Mesenchymal stem cell (in vitro differentiated cells and primary cell): Measurements from ENCODE around the gene DEK.

Experiments used
- DNase-seq: peaks from one replicate; pipeline ENCODE4 v3.0.0-alpha.2; 2013
- H2AFZ ChIP-seq: one replicate; pipeline ENCODE4 v1.6.1; 2013; ENCODE audit warnings: low read depth, mild to moderate bottlenecking, control low read depth, inconsistent platforms, low read length, moderate library complexity
- H2AK5ac ChIP-seq: 2 replicates; pipeline ENCODE4 v1.6.1; 2013; ENCODE audit warnings: low read length, moderate library complexity, mild to moderate bottlenecking, inconsistent platforms; ENCODE audit not compliant: severe bottlenecking
- H2BK120ac ChIP-seq: one replicate; pipeline ENCODE4 v1.6.1; 2013; ENCODE audit warnings: low read depth, mild to moderate bottlenecking, inconsistent platforms, low read length, moderate library complexity
- H2BK12ac ChIP-seq, 2 experiments: one replicate each; pipeline ENCODE4 v1.6.1; 2013; ENCODE audit warnings: inconsistent platforms in 2 of 2, low read length in 2 of 2, mild to moderate bottlenecking in 2 of 2, moderate library complexity in 2 of 2, control low read depth in 1 of 2
- H2BK15ac ChIP-seq: one replicate; pipeline ENCODE4 v1.6.1; 2013; ENCODE audit warnings: mild to moderate bottlenecking, low read depth, inconsistent platforms; ENCODE audit not compliant: poor library complexity, severe bottlenecking
- H2BK5ac ChIP-seq: 2 replicates; pipeline ENCODE4 v1.6.1; 2013; ENCODE audit warnings: low read depth, mild to moderate bottlenecking, low read length, control low read depth, inconsistent platforms; ENCODE audit not compliant: poor library complexity, severe bottlenecking
- H3K14ac ChIP-seq, 2 experiments: one replicate each; pipeline ENCODE4 v1.6.1; 2013; ENCODE audit warnings: inconsistent platforms in 2 of 2, low read length in 2 of 2, control low read depth in 1 of 2, mild to moderate bottlenecking in 1 of 2, moderate library complexity in 1 of 2
- H3K18ac ChIP-seq, 2 experiments: one replicate each; pipeline ENCODE4 v1.6.1; 2013; ENCODE audit warnings: inconsistent platforms in 2 of 2, low read length in 2 of 2, control low read depth in 1 of 2, low read depth in 1 of 2, mild to moderate bottlenecking in 1 of 2
- H3K23ac ChIP-seq, 2 experiments: one replicate each; pipeline ENCODE4 v1.6.1; 2013; ENCODE audit warnings: inconsistent platforms in 2 of 2, low read length in 2 of 2, mild to moderate bottlenecking in 2 of 2, moderate library complexity in 2 of 2, control low read depth in 1 of 2
- H3K27ac ChIP-seq: 2 replicates; pipeline ENCODE4 v1.5.1; 2013; ENCODE audit warnings: mild to moderate bottlenecking, moderate library complexity, low read length, control low read depth, inconsistent platforms; ENCODE audit not compliant: poor library complexity, severe bottlenecking
- H3K27me3 ChIP-seq, 2 experiments: 2 replicates each; pipeline versions ENCODE4 v1.6.1 to v1.7.0; 2013; ENCODE audit warnings: low read length in 2 of 2, mild to moderate bottlenecking in 2 of 2, moderate library complexity in 2 of 2, control low read depth in 1 of 2, inconsistent platforms in 1 of 2; ENCODE audit not compliant: control insufficient read depth in 1 of 2, insufficient read depth in 1 of 2
- H3K36me3 ChIP-seq, 2 experiments: 2 replicates each; pipeline versions ENCODE4 v1.6.1 to v1.7.0; 2013; ENCODE audit warnings: low read length in 2 of 2, control low read depth in 1 of 2, inconsistent platforms in 1 of 2, low read depth in 1 of 2, mild to moderate bottlenecking in 1 of 2; ENCODE audit not compliant: insufficient read depth in 2 of 2, control insufficient read depth in 1 of 2
- H3K4ac ChIP-seq, 2 experiments: one replicate each; pipeline ENCODE4 v1.6.1; 2013; ENCODE audit warnings: inconsistent platforms in 2 of 2, low read length in 2 of 2, mild to moderate bottlenecking in 2 of 2, moderate library complexity in 2 of 2, control low read depth in 1 of 2, low read depth in 1 of 2
- H3K4me1 ChIP-seq: 2 replicates; pipeline ENCODE4 v1.6.1; 2013; ENCODE audit warnings: low read depth, low read length, control low read depth; ENCODE audit not compliant: control insufficient read depth, insufficient read depth
- H3K4me2 ChIP-seq: 2 replicates; pipeline ENCODE4 v1.6.1; 2013; ENCODE audit warnings: low read length, mild to moderate bottlenecking, inconsistent platforms; ENCODE audit not compliant: poor library complexity, severe bottlenecking
- H3K4me3 ChIP-seq, 2 experiments: 2 replicates each; pipeline versions ENCODE4 v1.5.1 to v1.7.0; 2013; ENCODE audit warnings: low read length in 2 of 2, mild to moderate bottlenecking in 2 of 2, control low read depth in 1 of 2, low read depth in 1 of 2; ENCODE audit not compliant: insufficient read depth in 1 of 2
- H3K79me1 ChIP-seq: replicated peaks from 2 replicates; pipeline ENCODE4 v1.6.1; 2013; ENCODE audit warnings: mild to moderate bottlenecking, control low read depth, low read length, inconsistent platforms; ENCODE audit not compliant: poor library complexity, severe bottlenecking
- H3K9ac ChIP-seq: 2 replicates; pipeline ENCODE4 v1.7.0; 2013; ENCODE audit warnings: mild to moderate bottlenecking, low read length, moderate library complexity
- H3K9me3 ChIP-seq: 2 replicates; pipeline ENCODE4 v1.7.0; 2013; ENCODE audit warnings: mild to moderate bottlenecking, low read length; ENCODE audit not compliant: control insufficient read depth
- H4K8ac ChIP-seq: one replicate; pipeline ENCODE4 v1.6.1; 2013; ENCODE audit warnings: inconsistent platforms, mild to moderate bottlenecking, low read length, moderate library complexity
- H4K91ac ChIP-seq: one replicate; pipeline ENCODE4 v1.6.1; 2013; ENCODE audit warnings: mild to moderate bottlenecking, low read length, inconsistent platforms
- WGBS: methylation state at CpG from one replicate; pipeline ENCODE4 v1.1.7; 2013; ENCODE audit warnings: mixed read lengths; 5-methylcytosine and 5-hydroxymethylcytosine counted together

DEK gene

GRCh38 chr6:18265787-18266522, 1.6 kb upstream of the DEK start:
- Histone ChIP-seq H3K36me3 (peaks cover 0 to 3% of the 10 kb centered on the region in 2 experiments), H2AFZ (no peak overlapping the region), H4K91ac (no peak overlapping the region), H3K4me1 (peaks cover 4% of the 10 kb centered on the region), H3K23ac (no peak overlapping the region), H2BK5ac (no peak overlapping the region), H3K14ac (no peak overlapping the region), H3K27ac (no peak overlapping the region), H4K8ac (no peak overlapping the region), H3K9ac (no peak overlapping the region), H3K18ac (no peak overlapping the region), H3K4me2 (no peak overlapping the region), H3K27me3 (no peaks in the 10 kb centered on the region), H2AK5ac (no peak overlapping the region), H3K4me3 (no peak overlapping the region), H3K9me3 (no peaks in the 10 kb centered on the region), H3K4ac (no peak overlapping the region), H3K79me1 (no peaks in the 10 kb centered on the region), H2BK120ac (no peak overlapping the region), H2BK12ac (no peak overlapping the region), H2BK15ac (no peak overlapping the region)
- 96% methylated on average over 14 of the region's 14 CpGs for whole genome bisulfite sequencing
- no peak for DNase-seq

GRCh38 chr6:18264923-18265377, 620 bp upstream of the DEK start:
- H3K4me1 ChIP-seq, result peaks cover 9% of the 10 kb centered on the region
- no peak overlapping the region for H2AK5ac ChIP-seq
- H2BK15ac ChIP-seq, result peak overlapping the region; percentile 82
- H3K9me3 ChIP-seq, result no peaks in the 10 kb centered on the region
- peak overlapping the region; percentile 29 for H2AFZ ChIP-seq
- DNase-seq, result no peak
- H3K36me3 ChIP-seq, result peaks cover 0 to 4% of the 10 kb centered on the region in 2 experiments
- H3K14ac ChIP-seq, result no peak overlapping the region
- peak overlapping the region; percentile 45 for H3K27ac ChIP-seq
- no peak overlapping the region for H4K8ac ChIP-seq
- peak overlapping the region; percentile 96 for H3K9ac ChIP-seq
- H2BK5ac ChIP-seq, result no peak overlapping the region
- no peak overlapping the region for H3K23ac ChIP-seq
- peak overlapping the region; percentile 75 for H3K4me2 ChIP-seq
- H2BK12ac ChIP-seq, result no peak overlapping the region
- WGBS, result 11% methylated on average over 10 of the region's 11 CpGs
- no peak overlapping the region for H4K91ac ChIP-seq
- H3K4me3 ChIP-seq, result peak overlapping the region; percentile 84 to 95
- H3K4ac ChIP-seq, result no peak overlapping the region
- no peak overlapping the region for H2BK120ac ChIP-seq
- H3K27me3 ChIP-seq, result no peaks in the 10 kb centered on the region
- no peak overlapping the region for H3K18ac ChIP-seq
- H3K79me1 ChIP-seq, result no peaks in the 10 kb centered on the region

GRCh38 chr6:18263418-18264218, 712 bp downstream of the DEK start:
- Histone ChIP-seq H2BK5ac (peak overlapping the region; percentile 93), H2AK5ac (no peak overlapping the region), H3K9ac (peak overlapping the region; percentile 96), H3K23ac (peak overlapping the region; percentile 91 to 94), H2BK12ac (peak overlapping the region; percentile 45 to 85), H3K79me1 (no peaks in the 10 kb centered on the region), H3K14ac (peak overlapping the region in 1 of 2 experiments; percentile 26), H3K4me3 (peak overlapping the region; percentile 92 to 95), H3K18ac (peak overlapping the region; percentile 86 to 89), H2AFZ (peak overlapping the region; percentile 66), H3K4ac (peak overlapping the region; percentile 83), H3K4me1 (peaks cover 9% of the 10 kb centered on the region), H2BK15ac (peak overlapping the region; percentile 90), H3K27me3 (no peaks in the 10 kb centered on the region), H4K91ac (peak overlapping the region; percentile 93), H2BK120ac (peak overlapping the region; percentile 27), H3K36me3 (peaks cover 0 to 4% of the 10 kb centered on the region in 2 experiments), H4K8ac (peak overlapping the region; percentile 88), H3K4me2 (peak overlapping the region; percentile 92), H3K9me3 (no peaks in the 10 kb centered on the region), H3K27ac (peak overlapping the region; percentile 69)
- WGBS, result under 1% methylated on average over 47 of the region's 50 CpGs
- DNase-seq, result peak; percentile 48
